IMR-90 (cell line): ENCODE results near the gene SYNGR3.

ENCODE experiments used
- CHD1 ChIP-seq: IDR thresholded peaks from 2 replicates; pipeline ENCODE4 v1.6.1; 2012; ENCODE audit warnings: low read depth, low read length, improper control_type of control experiment
- CTCF ChIP-seq: conservative IDR thresholded peaks from 2 replicates; pipeline ENCODE4 v1.5.1; 2012; ENCODE audit warnings: mild to moderate bottlenecking, low read depth, low read length, improper control_type of control experiment
- FOS ChIP-seq: fragments of 150-350 bp; IDR thresholded peaks from 2 replicates; pipeline ENCODE4 v1.6.1; 2016; ENCODE audit warnings: low read depth, low read length
- MAFK ChIP-seq: IDR thresholded peaks from 2 replicates; pipeline ENCODE4 v1.6.1; 2012; ENCODE audit warnings: low read depth, low read length, improper control_type of control experiment
- MAZ ChIP-seq: IDR thresholded peaks from 2 replicates; pipeline ENCODE4 v1.6.1; 2012; ENCODE audit warnings: low read depth, mild to moderate bottlenecking, low read length, improper control_type of control experiment, moderate library complexity, borderline replicate concordance
- NFE2L2 ChIP-seq: fragments of 150-350 bp; IDR thresholded peaks from 2 replicates; pipeline ENCODE4 v1.6.1; 2016; ENCODE audit warnings: low read depth, mild to moderate bottlenecking, low read length
- POLR2A ChIP-seq: IDR thresholded peaks from 2 replicates; pipeline ENCODE4 v1.6.1; 2012; ENCODE audit warnings: mild to moderate bottlenecking, low read depth, low read length
- RAD21 ChIP-seq: IDR thresholded peaks from 2 replicates; pipeline ENCODE4 v1.6.1; 2012; ENCODE audit warnings: low read length, improper control_type of control experiment
- RCOR1 ChIP-seq: IDR thresholded peaks from 2 replicates; pipeline ENCODE4 v1.6.1; 2012; ENCODE audit warnings: mild to moderate bottlenecking, low read length, improper control_type of control experiment; ENCODE audit not compliant: insufficient replicate concordance
- RFX5 ChIP-seq: IDR thresholded peaks from 2 replicates; pipeline ENCODE4 v1.8.0; 2012; ENCODE audit warnings: low read depth, mild to moderate bottlenecking, low read length, moderate library complexity
- SMC3 ChIP-seq: fragments of 150-350 bp; IDR thresholded peaks from 2 replicates; pipeline ENCODE4 v1.6.1; 2016; ENCODE audit warnings: low read depth, mild to moderate bottlenecking, antibody characterized with exemption, low read length, moderate library complexity
- TF ChIP-seq, protein P1 (sequence below): fragments of 150-350 bp; IDR thresholded peaks from 2 replicates; pipeline ENCODE4 v1.6.1; 2016; ENCODE audit warnings: low read depth, mild to moderate bottlenecking, low read length, moderate library complexity, borderline replicate concordance
- TF ChIP-seq, protein P2 (sequence below): fragments of 150-350 bp; IDR thresholded peaks from 2 replicates; pipeline ENCODE4 v1.6.1; 2017; ENCODE audit warnings: mild to moderate bottlenecking, antibody characterized with exemption, low read length, low read depth

- TF ChIP-seq NFE2L2 (no peak), CTCF (no peak), RAD21 (no peak), RFX5 (no peak), POLR2A (no peak), CHD1 (no peak), MAFK (no peak), RCOR1 (no peak), MAZ (no peak), SMC3 (no peak), FOS (no peak)
- TF ChIP-seq, protein P1, sequence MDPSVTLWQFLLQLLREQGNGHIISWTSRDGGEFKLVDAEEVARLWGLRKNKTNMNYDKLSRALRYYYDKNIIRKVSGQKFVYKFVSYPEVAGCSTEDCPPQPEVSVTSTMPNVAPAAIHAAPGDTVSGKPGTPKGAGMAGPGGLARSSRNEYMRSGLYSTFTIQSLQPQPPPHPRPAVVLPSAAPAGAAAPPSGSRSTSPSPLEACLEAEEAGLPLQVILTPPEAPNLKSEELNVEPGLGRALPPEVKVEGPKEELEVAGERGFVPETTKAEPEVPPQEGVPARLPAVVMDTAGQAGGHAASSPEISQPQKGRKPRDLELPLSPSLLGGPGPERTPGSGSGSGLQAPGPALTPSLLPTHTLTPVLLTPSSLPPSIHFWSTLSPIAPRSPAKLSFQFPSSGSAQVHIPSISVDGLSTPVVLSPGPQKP, result no peak
- TF ChIP-seq, protein P2, sequence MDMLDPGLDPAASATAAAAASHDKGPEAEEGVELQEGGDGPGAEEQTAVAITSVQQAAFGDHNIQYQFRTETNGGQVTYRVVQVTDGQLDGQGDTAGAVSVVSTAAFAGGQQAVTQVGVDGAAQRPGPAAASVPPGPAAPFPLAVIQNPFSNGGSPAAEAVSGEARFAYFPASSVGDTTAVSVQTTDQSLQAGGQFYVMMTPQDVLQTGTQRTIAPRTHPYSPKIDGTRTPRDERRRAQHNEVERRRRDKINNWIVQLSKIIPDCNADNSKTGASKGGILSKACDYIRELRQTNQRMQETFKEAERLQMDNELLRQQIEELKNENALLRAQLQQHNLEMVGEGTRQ, result no peak
These were observed 41.4 kb downstream of the SYNGR3 start for GRCh38 chr16:2031081-2031577.
